T47D (cell line): ENCODE measurements around the gene ENTPD6.

Experiments
- DNase-seq, 2 experiments: peaks; one replicate each; pipeline versions ENCODE4 v3.0.0 to v3.0.0-alpha.2; 2011 to 2012; ENCODE audit warnings: low read depth in 1 of 2, low spot score in 1 of 2
- JUND ChIP-seq: IDR thresholded peaks from 2 replicates; pipeline ENCODE4 v1.6.1; 2012; ENCODE audit warnings: low read depth
- in situ Hi-C: cut with HindIII; loops from 2 replicates; pipeline ENCODE4 v1.10.0; 2016; ENCODE audit warnings: low sequenced_read_pairs, low pct_unique_long_range_greater_than_20kb

ENTPD6 gene

GRCh38 chr20:25271486-25272222 lies 76.1 kb downstream of the ENTPD6 start:
- DNase-seq: no peak
- TF ChIP-seq JUND: no peak
- in situ Hi-C loops: no loop called here

GRCh38 chr20:25272223-25273000 lies 76.9 kb downstream of the ENTPD6 start:
- TF ChIP-seq JUND: no peak
- DNase-seq: no peak
- in situ Hi-C loops: no loop called here

- in situ Hi-C loops: no loop called here
- no peak for DNase-seq
- no peak for TF ChIP-seq JUND
Observed at GRCh38 chr20:25273046-25273445, 77.5 kb downstream of the ENTPD6 start.

- in situ Hi-C loops: no loop called here
- no peak for TF ChIP-seq JUND
- DNase-seq: no peak
Observed at GRCh38 chr20:25273541-25274358, 78.2 kb downstream of the ENTPD6 start.

- no peak for TF ChIP-seq JUND
- in situ Hi-C loops: no loop called here
- no peak for DNase-seq
Observed at GRCh38 chr20:25274481-25274880, 79.0 kb downstream of the ENTPD6 start.

- TF ChIP-seq JUND: no peak
- in situ Hi-C loops: no loop called here
- no peak for DNase-seq
Observed at GRCh38 chr20:25274891-25275812, 79.6 kb downstream of the ENTPD6 start.

GRCh38 chr20:25275813-25276532 lies 80.5 kb downstream of the ENTPD6 start:
- TF ChIP-seq JUND: no peak
- DNase-seq: no peak
- in situ Hi-C loops: no loop called here
